K562 (cell line): ENCODE results near the gene EXOC3.

ENCODE experiments used
- PKNOX1 ChIP-seq: fragments of 450-650 bp; IDR thresholded peaks from 2 replicates; pipeline ENCODE4 v1.6.1; 2016
- TCF7 ChIP-seq: sonication (generic); IDR thresholded peaks from 2 replicates; pipeline ENCODE4 v1.6.1; 2016; ENCODE audit warnings: antibody characterized with exemption, borderline replicate concordance
- XRCC5 ChIP-seq: fragments of 200-400 bp; formaldehyde crosslinking; IDR thresholded peaks from 2 replicates; pipeline ENCODE4 v1.6.1; 2017; ENCODE audit warnings: low read depth, mild to moderate bottlenecking, low read length

GRCh38 chr5:465591-466403 is 22.8 kb downstream of the EXOC3 start:
- TF ChIP-seq PKNOX1 (no peak), TCF7 (no peak), XRCC5 (no peak)
